VCaP (cell line): Measurements from ENCODE around the gene NYAP1.
"Not testable (repeated sequence)": the region's sequence is repeated elsewhere in the genome, so short reads cannot be mapped to it uniquely, and the experiment has no call there.

ENCODE experiments used
- H3K27ac ChIP-seq: fragments of 450-650 bp; 2 replicates; pipeline ENCODE4 v1.5.1; 2017
- TF ChIP-seq, protein P1 (sequence below): fragments of 450-650 bp; conservative IDR thresholded peaks from 2 replicates; pipeline ENCODE4 v1.5.1; 2017; ENCODE audit warnings: mild to moderate bottlenecking, moderate library complexity

NYAP1 gene

GRCh38 chr7:100489824-100490223 lies 6.1 kb downstream of the NYAP1 start:
- TF ChIP-seq, protein P1, sequence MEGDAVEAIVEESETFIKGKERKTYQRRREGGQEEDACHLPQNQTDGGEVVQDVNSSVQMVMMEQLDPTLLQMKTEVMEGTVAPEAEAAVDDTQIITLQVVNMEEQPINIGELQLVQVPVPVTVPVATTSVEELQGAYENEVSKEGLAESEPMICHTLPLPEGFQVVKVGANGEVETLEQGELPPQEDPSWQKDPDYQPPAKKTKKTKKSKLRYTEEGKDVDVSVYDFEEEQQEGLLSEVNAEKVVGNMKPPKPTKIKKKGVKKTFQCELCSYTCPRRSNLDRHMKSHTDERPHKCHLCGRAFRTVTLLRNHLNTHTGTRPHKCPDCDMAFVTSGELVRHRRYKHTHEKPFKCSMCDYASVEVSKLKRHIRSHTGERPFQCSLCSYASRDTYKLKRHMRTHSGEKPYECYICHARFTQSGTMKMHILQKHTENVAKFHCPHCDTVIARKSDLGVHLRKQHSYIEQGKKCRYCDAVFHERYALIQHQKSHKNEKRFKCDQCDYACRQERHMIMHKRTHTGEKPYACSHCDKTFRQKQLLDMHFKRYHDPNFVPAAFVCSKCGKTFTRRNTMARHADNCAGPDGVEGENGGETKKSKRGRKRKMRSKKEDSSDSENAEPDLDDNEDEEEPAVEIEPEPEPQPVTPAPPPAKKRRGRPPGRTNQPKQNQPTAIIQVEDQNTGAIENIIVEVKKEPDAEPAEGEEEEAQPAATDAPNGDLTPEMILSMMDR, result no peak

DNA sequence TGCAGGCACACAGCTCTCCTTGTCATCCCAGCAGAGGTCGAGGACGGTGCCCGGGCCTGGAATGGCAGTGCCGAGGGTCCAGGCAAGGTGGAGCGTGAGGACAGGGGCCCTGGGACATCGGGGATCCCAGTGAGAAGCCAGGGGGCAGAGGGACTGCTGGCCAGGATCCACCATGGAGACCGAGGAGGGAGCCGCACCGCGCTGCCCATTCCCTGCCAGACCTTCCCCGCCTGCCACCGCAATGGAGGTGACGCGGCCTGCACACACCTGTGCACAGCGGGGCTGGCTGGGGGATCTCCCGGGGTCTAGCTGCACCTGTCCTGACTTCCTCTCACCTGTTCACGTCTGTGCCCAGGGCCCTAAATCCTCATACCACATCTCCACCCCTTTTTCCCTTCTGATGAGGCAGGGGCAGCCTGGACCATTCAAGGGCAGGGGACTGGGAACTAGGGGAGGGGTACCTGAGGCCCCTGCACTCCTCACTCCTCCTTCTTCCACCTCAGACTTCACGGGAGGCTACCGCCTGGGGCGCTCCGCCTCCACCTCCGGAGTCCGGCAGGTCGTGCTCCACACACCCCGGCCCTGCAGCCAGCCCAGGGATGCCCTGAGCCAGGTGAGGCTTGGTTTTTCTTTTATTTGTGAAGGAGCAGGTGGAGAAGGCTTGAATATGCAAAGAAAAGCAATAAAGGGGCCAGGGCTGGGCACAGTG lies 6.9 kb downstream of the NYAP1 start:
- no peak overlapping the region for H3K27ac ChIP-seq
- TF ChIP-seq, protein P1, result no peak

More at GRCh38 chr7:100489824-100490223, 6.1 kb downstream of the NYAP1 start:
- no peak overlapping the region; the same call in 1 of the 2 replicates for H3K27ac ChIP-seq

- TF ChIP-seq, protein P1, result no peak
- no peak overlapping the region for H3K27ac ChIP-seq
These were observed 7.5 kb downstream of the NYAP1 start for GRCh38 chr7:100491192-100491578.

GRCh38 chr7:100492738-100493475 lies 9.2 kb downstream of the NYAP1 start:
- H3K27ac ChIP-seq, result no peak overlapping the region
- TF ChIP-seq, protein P1, result no peak

GRCh38 chr7:100493476-100494264 lies 9.9 kb downstream of the NYAP1 start:
- TF ChIP-seq, protein P1, result no peak
- no peak overlapping the region for H3K27ac ChIP-seq

DNA sequence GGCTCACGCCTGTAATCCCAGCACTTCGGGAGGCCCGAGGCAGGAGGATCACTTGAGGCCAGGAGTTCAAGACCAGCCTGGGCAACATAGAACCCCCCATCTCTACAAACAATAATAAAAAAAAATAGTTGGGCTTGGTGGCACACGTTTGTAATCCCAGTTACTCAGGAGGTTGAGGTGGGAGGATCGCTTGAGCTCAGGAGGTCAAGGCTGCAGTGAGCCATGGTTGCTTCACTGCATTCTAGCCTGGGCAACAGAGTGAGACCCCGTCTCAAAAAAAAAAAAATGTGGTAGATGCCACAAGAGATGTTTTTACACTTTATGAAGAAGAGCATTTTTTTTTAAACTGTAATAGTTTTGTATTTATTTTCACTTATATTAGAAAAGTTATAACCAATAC lies 12.8 kb downstream of the NYAP1 start:
- TF ChIP-seq, protein P1, result no peak
- H3K27ac ChIP-seq, result no peak overlapping the region

GRCh38 chr7:100500743-100501142 lies 17.0 kb downstream of the NYAP1 start:
- H3K27ac ChIP-seq, result not testable (repeated sequence)

DNA sequence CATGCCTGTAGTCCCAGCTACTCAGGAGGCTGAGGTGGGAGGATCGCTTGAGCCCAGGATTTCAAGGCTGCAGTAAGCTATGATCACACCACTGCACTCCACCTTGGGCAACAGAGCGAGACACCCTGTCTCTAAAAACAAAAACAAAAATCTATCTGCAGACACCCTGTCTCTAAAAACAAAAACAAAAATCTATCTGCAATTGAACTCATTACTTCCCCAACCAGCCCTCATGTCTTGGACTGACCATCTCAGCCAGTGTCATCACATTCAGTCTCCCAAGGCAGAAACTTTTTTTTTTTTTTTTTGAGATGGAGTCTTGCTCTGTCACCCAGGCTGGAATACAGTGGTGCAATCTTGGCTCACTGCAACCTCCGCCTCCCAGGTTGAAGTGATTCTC lies 20.3 kb downstream of the NYAP1 start:
- not testable (repeated sequence) for H3K27ac ChIP-seq
